A549 (cell line): ENCODE data around the gene IGFL2. TPM values are rescaled to one million over a fixed set of nuclear protein-coding genes. Genes with fewer than 3 reads are reported as not detected.
A peak's percentile ranks its signal among the peaks of the same experiment; 100 is the strongest.

ENCODE experiments used
- ATAC-seq, 2 experiments: fragments of 200-7000 bp in 1 of 2; fragments of >200 bp in 1 of 2; cut with Nextera tagmentation in 1 of 2; cut with Tn5 transposase in 1 of 2; 3 replicates each; pipeline versions ENCODE4 v1.8.0 to v1.9.1; 2018 to 2020; ENCODE audit warnings: mild to moderate bottlenecking in 1 of 2, moderate library complexity in 1 of 2
- CTCF ChIA-PET: fragments of 300-600 bp; sonication (Branson Sonifier 250); formaldehyde crosslinking; extraction: SDS; loops from one replicate; lab custom pipeline; 2021; ENCODE audit warnings: antibody characterized with exemption, inconsistent platforms; lab: Yijun Ruan, JAX
- POLR2A ChIA-PET: fragments of 350-600 bp; formaldehyde crosslinking; extraction: SDS; loops from one replicate; lab custom pipeline; 2021; ENCODE audit warnings: antibody characterized with exemption, inconsistent platforms; lab: Yijun Ruan, JAX
- DNase-seq, 2 experiments: peaks; one replicate each; pipeline versions ENCODE4 v3.0.0 to v3.0.0-alpha.2; 2011 to 2016; ENCODE audit warnings: low read depth in 1 of 2, low spot score in 1 of 2
- FAIRE-seq: peaks from 2 replicates; lab custom pipeline; 2011; peaks lifted over from hg19 to GRCh38; lab: Jason Lieb, UNC
- H3K27ac ChIP-seq, 2 experiments: fragments of >200 bp; sonication (Bioruptor Twin); formaldehyde crosslinking; 3 replicates each; pipeline ENCODE4 v1.5.1; 2016 to 2017
- H3K4me1 ChIP-seq: fragments of >200 bp; sonication (Bioruptor Twin); formaldehyde crosslinking; 3 replicates; pipeline ENCODE4 v1.6.1; 2016
- H3K4me2 ChIP-seq: fragments of >200 bp; sonication (Bioruptor Twin); formaldehyde crosslinking; 3 replicates; pipeline ENCODE4 v1.6.1; 2016
- H3K4me3 ChIP-seq: fragments of >200 bp; sonication (Bioruptor Twin); formaldehyde crosslinking; 3 replicates; pipeline ENCODE4 v1.5.1; 2016
- H3K9me3 ChIP-seq: fragments of >200 bp; sonication (Bioruptor Twin); formaldehyde crosslinking; 3 replicates; pipeline ENCODE4 v1.6.1; 2016
- BHLHE40 ChIP-seq: IDR thresholded peaks from 2 replicates; pipeline ENCODE4 v1.6.1; 2012; ENCODE audit warnings: low read depth, low read length, inconsistent platforms
- CHD4 ChIP-seq: fragments of 200-600 bp; sonication (generic); IDR thresholded peaks from 2 replicates; pipeline ENCODE4 v1.6.1; 2016; ENCODE audit warnings: antibody characterized with exemption, mild to moderate bottlenecking, borderline replicate concordance
- EHF ChIP-seq: fragments of 250-450 bp; sonication (Bioruptor Pico); IDR thresholded peaks from 2 replicates; pipeline ENCODE4 v1.5.0; 2020; ENCODE audit warnings: mild to moderate bottlenecking
- EHMT2 ChIP-seq: fragments of 200-600 bp; sonication (generic); IDR thresholded peaks from 2 replicates; pipeline ENCODE4 v1.6.1; 2016; ENCODE audit warnings: antibody characterized with exemption, low read depth, mild to moderate bottlenecking, moderate library complexity
- ESRRA ChIP-seq: fragments of 150-350 bp; IDR thresholded peaks from 2 replicates; pipeline ENCODE4 v1.6.1; 2014; ENCODE audit warnings: mild to moderate bottlenecking, low read length, borderline replicate concordance
- FOXS1 ChIP-seq: fragments of 250-450 bp; sonication (Bioruptor Pico); IDR thresholded peaks from 2 replicates; pipeline ENCODE4 v1.5.0; 2020; ENCODE audit warnings: mild to moderate bottlenecking, moderate library complexity
- HDAC2 ChIP-seq: fragments of 200-600 bp; sonication (generic); IDR thresholded peaks from 2 replicates; pipeline ENCODE4 v1.6.1; 2016
- HOXA7 ChIP-seq: fragments of 250-450 bp; sonication (Bioruptor Pico); IDR thresholded peaks from 2 replicates; pipeline ENCODE4 v1.5.0; 2020; ENCODE audit warnings: mild to moderate bottlenecking, moderate library complexity
- HOXB13 ChIP-seq: fragments of 250-450 bp; sonication (Bioruptor Pico); IDR thresholded peaks from 2 replicates; pipeline ENCODE4 v1.5.0; 2020; ENCODE audit warnings: low read depth, mild to moderate bottlenecking, moderate library complexity
- JUNB ChIP-seq: fragments of >200 bp; sonication (Bioruptor Twin); formaldehyde crosslinking; IDR thresholded peaks from 2 replicates; pipeline ENCODE4 v1.6.1; 2016
- MAZ ChIP-seq: fragments of 150-350 bp; IDR thresholded peaks from 2 replicates; pipeline ENCODE4 v1.6.1; 2014; ENCODE audit warnings: antibody characterized with exemption, low read depth, low read length, borderline replicate concordance
- NPAS2 ChIP-seq: fragments of 250-450 bp; sonication (Bioruptor Pico); IDR thresholded peaks from 2 replicates; pipeline ENCODE4 v1.8.0; 2022; ENCODE audit warnings: mild to moderate bottlenecking, moderate library complexity, borderline replicate concordance
- NR3C1 ChIP-seq: fragments of >200 bp; sonication (Bioruptor Twin); formaldehyde crosslinking; IDR thresholded peaks from 3 replicates; pipeline ENCODE4 v1.6.1; 2017
- POLR2A ChIP-seq: IDR thresholded peaks from 2 replicates; pipeline ENCODE4 v1.6.1; 2012; ENCODE audit warnings: mild to moderate bottlenecking, low read length
- RNF2 ChIP-seq: fragments of 200-600 bp; sonication (generic); IDR thresholded peaks from 2 replicates; pipeline ENCODE4 v1.6.1; 2016; ENCODE audit warnings: low read depth, mild to moderate bottlenecking, antibody characterized with exemption, moderate library complexity, borderline replicate concordance
- SMC3 ChIP-seq: fragments of >200 bp; sonication (Bioruptor Twin); formaldehyde crosslinking; IDR thresholded peaks from 3 replicates; pipeline ENCODE4 v1.6.1; 2018; ENCODE audit warnings: inconsistent platforms
- TFCP2L1 ChIP-seq: fragments of 250-450 bp; sonication (Bioruptor Pico); IDR thresholded peaks from 2 replicates; pipeline ENCODE4 v1.5.0; 2021; ENCODE audit warnings: mild to moderate bottlenecking
- ZC3H11A ChIP-seq: fragments of 450-650 bp; IDR thresholded peaks from 2 replicates; pipeline ENCODE4 v1.6.1; 2014; ENCODE audit warnings: antibody characterized with exemption, mild to moderate bottlenecking
- ZFP36 ChIP-seq: fragments of 450-650 bp; IDR thresholded peaks from 2 replicates; pipeline ENCODE4 v1.6.1; 2014; ENCODE audit warnings: borderline replicate concordance; ENCODE audit not compliant: partially characterized antibody
- ZNF302 ChIP-seq: fragments of 250-450 bp; sonication (Bioruptor Pico); IDR thresholded peaks from 2 replicates; pipeline ENCODE4 v1.9.0; 2021; ENCODE audit warnings: inconsistent platforms, mild to moderate bottlenecking, moderate library complexity
- WGBS: methylation state at CpG from one replicate; pipeline ENCODE4 v1.1.6; 2017; ENCODE audit errors: missing lambda C conversion rate; 5-methylcytosine and 5-hydroxymethylcytosine counted together
- polyA plus RNA-seq, 4 experiments: library from polyadenylated mRNA; depleted of rRNA in 3 of 4; stranded (reverse); fragments of >200 nt; fragmentation: RNase III in 1 of 4; extraction: RNeasy Plus Mini Kit Qiagen cat#74134 plus additional on column Dnase treatment in 1 of 4; gene quantifications; 2 replicates in 3 of 4; 3 replicates in 1 of 4; pipeline ENCODE4 v1.2.3, GENCODE V29; 2011 to 2017
- TF ChIP-seq, protein P1 (sequence below): fragments of 200-600 bp; sonication (generic); IDR thresholded peaks from 2 replicates; pipeline ENCODE4 v1.6.1; 2016; ENCODE audit warnings: antibody characterized with exemption, mild to moderate bottlenecking, moderate library complexity
- TF ChIP-seq, protein P2 (sequence below): fragments of 250-450 bp; sonication (Bioruptor Pico); IDR thresholded peaks from 2 replicates; pipeline ENCODE4 v1.5.0; 2020; ENCODE audit warnings: low read depth, mild to moderate bottlenecking, moderate library complexity

The IGFL2 gene
- polyA plus RNA-seq, 2 of the 4 experiments (the other 2 are of a cell fraction), result 0.78 to 1.1 TPM

DNA sequence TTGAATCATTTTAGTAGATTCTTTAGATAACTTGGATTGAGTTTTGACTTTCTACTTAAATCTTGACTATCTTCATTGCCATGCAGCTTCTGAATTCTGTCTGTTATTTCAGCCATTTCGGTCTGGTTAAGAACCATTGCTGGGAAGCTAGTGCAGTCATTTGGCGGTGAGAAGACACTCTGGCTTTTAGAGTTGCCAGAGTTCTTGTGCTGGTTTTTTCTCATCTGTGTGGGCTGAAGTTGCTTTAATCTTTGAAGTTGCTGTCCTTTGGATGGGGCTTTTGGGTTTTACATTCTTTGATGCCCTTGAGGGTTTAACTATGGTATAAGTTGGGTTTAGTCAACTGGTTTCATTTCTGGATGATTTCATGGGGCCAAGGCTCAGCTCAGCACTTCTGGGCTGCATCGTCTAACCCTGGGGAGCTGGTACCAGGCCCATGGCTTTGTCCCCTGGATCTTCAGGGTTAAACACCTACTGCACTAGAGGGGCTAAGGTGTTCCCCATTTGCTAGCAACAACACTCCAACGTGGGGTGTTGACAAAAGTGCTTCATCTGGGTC is 10.0 kb upstream of the IGFL2 start:
- H3K4me1 ChIP-seq, result peaks cover 11% of the 10 kb centered on the region
- CTCF ChIA-PET, result interaction anchor here (0.7 to 3.3 kb wide), 9 partner anchors 10 to 258 kb away, joined by 3 to 9 read pairs (median 4); partner anchors contain the start of gene IGFL2
- no peak overlapping the region for H3K4me2 ChIP-seq
- peaks cover 13% of the 10 kb centered on the region for H3K9me3 ChIP-seq
- no peak overlapping the region for H3K27ac ChIP-seq
- FAIRE-seq (no peak), DNase-seq (no peak)
- H3K4me3 ChIP-seq, result no peak overlapping the region
- TF ChIP-seq JUNB, result no peak
- no peak for TF ChIP-seq ZFP36
- TF ChIP-seq SMC3, result no peak
- TF ChIP-seq ESRRA, result no peak
- no peak for TF ChIP-seq EHMT2
- no peak for TF ChIP-seq RNF2
- no peak for TF ChIP-seq FOXS1 (CRISPR knock-in tag)
- TF ChIP-seq HDAC2, result no peak
- no peak for TF ChIP-seq CHD4
- TF ChIP-seq ZC3H11A, result no peak
- TF ChIP-seq ZNF302, result no peak
- TF ChIP-seq BHLHE40, result no peak
- TF ChIP-seq POLR2A, result no peak
- TF ChIP-seq HOXB13 (CRISPR knock-in tag), result no peak
- TF ChIP-seq, protein P1, sequence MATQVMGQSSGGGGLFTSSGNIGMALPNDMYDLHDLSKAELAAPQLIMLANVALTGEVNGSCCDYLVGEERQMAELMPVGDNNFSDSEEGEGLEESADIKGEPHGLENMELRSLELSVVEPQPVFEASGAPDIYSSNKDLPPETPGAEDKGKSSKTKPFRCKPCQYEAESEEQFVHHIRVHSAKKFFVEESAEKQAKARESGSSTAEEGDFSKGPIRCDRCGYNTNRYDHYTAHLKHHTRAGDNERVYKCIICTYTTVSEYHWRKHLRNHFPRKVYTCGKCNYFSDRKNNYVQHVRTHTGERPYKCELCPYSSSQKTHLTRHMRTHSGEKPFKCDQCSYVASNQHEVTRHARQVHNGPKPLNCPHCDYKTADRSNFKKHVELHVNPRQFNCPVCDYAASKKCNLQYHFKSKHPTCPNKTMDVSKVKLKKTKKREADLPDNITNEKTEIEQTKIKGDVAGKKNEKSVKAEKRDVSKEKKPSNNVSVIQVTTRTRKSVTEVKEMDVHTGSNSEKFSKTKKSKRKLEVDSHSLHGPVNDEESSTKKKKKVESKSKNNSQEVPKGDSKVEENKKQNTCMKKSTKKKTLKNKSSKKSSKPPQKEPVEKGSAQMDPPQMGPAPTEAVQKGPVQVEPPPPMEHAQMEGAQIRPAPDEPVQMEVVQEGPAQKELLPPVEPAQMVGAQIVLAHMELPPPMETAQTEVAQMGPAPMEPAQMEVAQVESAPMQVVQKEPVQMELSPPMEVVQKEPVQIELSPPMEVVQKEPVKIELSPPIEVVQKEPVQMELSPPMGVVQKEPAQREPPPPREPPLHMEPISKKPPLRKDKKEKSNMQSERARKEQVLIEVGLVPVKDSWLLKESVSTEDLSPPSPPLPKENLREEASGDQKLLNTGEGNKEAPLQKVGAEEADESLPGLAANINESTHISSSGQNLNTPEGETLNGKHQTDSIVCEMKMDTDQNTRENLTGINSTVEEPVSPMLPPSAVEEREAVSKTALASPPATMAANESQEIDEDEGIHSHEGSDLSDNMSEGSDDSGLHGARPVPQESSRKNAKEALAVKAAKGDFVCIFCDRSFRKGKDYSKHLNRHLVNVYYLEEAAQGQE, result no peak
- TF ChIP-seq NR3C1, result no peak
- TF ChIP-seq, all 56 proteins: peak for 0
- POLR2A ChIA-PET, result no interaction called here
- 53% methylated on average over 4 of the region's 4 CpGs for WGBS
- no peak for ATAC-seq

DNA sequence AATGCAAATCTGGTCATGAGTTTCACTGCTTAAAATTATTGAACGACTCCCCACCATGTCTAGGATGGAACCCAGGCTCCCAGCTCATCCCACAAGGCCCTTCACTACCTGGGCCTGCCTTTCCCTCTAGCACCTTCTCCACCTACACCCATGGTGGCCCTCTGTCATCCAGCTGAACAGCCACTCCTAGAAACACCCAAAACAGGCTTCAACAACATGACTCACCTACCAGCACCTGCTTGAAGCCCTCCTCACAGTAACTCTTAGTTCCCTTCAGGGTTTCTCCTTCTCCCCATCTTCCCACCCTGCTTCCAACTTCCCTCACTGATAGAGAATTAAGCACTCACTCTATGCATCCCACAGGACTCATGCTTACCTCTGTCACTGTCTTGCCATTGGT is 6.6 kb upstream of the IGFL2 start:
- TF ChIP-seq MAZ (no peak), HOXA7 (no peak), POLR2A (no peak), EHMT2 (no peak), SMC3 (no peak), ZC3H11A (no peak), TFCP2L1 (no peak), NPAS2 (CRISPR knock-in tag) (no peak), EHF (CRISPR knock-in tag) (no peak)
- TF ChIP-seq, protein P2, sequence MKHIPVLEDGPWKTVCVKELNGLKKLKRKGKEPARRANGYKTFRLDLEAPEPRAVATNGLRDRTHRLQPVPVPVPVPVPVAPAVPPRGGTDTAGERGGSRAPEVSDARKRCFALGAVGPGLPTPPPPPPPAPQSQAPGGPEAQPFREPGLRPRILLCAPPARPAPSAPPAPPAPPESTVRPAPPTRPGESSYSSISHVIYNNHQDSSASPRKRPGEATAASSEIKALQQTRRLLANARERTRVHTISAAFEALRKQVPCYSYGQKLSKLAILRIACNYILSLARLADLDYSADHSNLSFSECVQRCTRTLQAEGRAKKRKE (CRISPR knock-in tag), result no peak
- DNase-seq (no peak), ATAC-seq (0 out of 6 replicates have a peak, but pooled peaks of 1 of the 2 experiments have one; percentile 20), FAIRE-seq (no peak)
- 0 out of 3 replicates have a peak, but pooled peaks cover 2% of the 10 kb centered on the region for H3K4me1 ChIP-seq
- ChIA-PET POLR2A (no interaction called here), CTCF (interaction anchor here (0.8 to 2.9 kb wide), 3 partner anchors 23 to 48 kb away, joined by 3 to 11 read pairs (median 3); no protein-coding TSS in a partner anchor)
- no peak overlapping the region for H3K4me2 ChIP-seq
- H3K27ac ChIP-seq, result no peak overlapping the region
- no peaks in the 10 kb centered on the region for H3K9me3 ChIP-seq
- WGBS, result 4% methylated on average over 1 of the region's 1 CpG
- no peak overlapping the region for H3K4me3 ChIP-seq
